HG02884 (cell line): ENCODE results near the gene SLC6A20.

Experiments
- ATAC-seq: cut with Tn5 transposase; IDR thresholded peaks from one replicate; pipeline ENCODE4 v1.9.1; 2021; ENCODE audit warnings: mild to moderate bottlenecking, moderate library complexity; ENCODE audit not compliant: unreplicated experiment

Gene SLC6A20

GRCh38 chr3:45802146-45802545 lies 5.8 kb upstream of the SLC6A20 start:
- no peak for ATAC-seq

- no peak for ATAC-seq
These were observed 4.3 kb upstream of the SLC6A20 start for GRCh38 chr3:45800611-45801010.

- ATAC-seq: no peak
These were observed 3.2 kb upstream of the SLC6A20 start for GRCh38 chr3:45799586-45799985.

- ATAC-seq: no peak
These were observed 1.7 kb upstream of the SLC6A20 start for GRCh38 chr3:45798034-45798433.

- ATAC-seq: no peak
These were observed 734 bp upstream of the SLC6A20 start for GRCh38 chr3:45796902-45797637.

GRCh38 chr3:45795509-45795881 lies 841 bp downstream of the SLC6A20 start:
- ATAC-seq: no peak

- ATAC-seq: no peak
These were observed 1.7 kb downstream of the SLC6A20 start for GRCh38 chr3:45794660-45795059.

GRCh38 chr3:45794177-45794560 lies 2.2 kb downstream of the SLC6A20 start:
- ATAC-seq: no peak

GRCh38 chr3:45793482-45794176 lies 2.7 kb downstream of the SLC6A20 start:
- ATAC-seq: no peak

GRCh38 chr3:45792516-45793172 lies 3.7 kb downstream of the SLC6A20 start:
- ATAC-seq: no peak

GRCh38 chr3:45792036-45792435 lies 4.3 kb downstream of the SLC6A20 start:
- no peak for ATAC-seq

GRCh38 chr3:45790596-45790995 lies 5.7 kb downstream of the SLC6A20 start:
- ATAC-seq: no peak

- no peak for ATAC-seq
These were observed 7.0 kb downstream of the SLC6A20 start for GRCh38 chr3:45789235-45789812.

- ATAC-seq: no peak
These were observed 8.8 kb downstream of the SLC6A20 start for GRCh38 chr3:45787551-45787950.

- no peak for ATAC-seq
These were observed 9.4 kb downstream of the SLC6A20 start for GRCh38 chr3:45786801-45787495.

GRCh38 chr3:45785605-45786150 lies 10.7 kb downstream of the SLC6A20 start:
- no peak for ATAC-seq

GRCh38 chr3:45783667-45784066 lies 12.7 kb downstream of the SLC6A20 start:
- no peak for ATAC-seq

GRCh38 chr3:45782381-45782780 lies 14.0 kb downstream of the SLC6A20 start:
- no peak for ATAC-seq

GRCh38 chr3:45781841-45782240 lies 14.5 kb downstream of the SLC6A20 start:
- ATAC-seq: no peak

- no peak for ATAC-seq
These were observed 15.1 kb downstream of the SLC6A20 start for GRCh38 chr3:45781271-45781670.
